Transverse colon (tissue), 4 donors: Measurements from ENCODE around the gene SCAPER. TPM values are rescaled to one million over a fixed set of nuclear protein-coding genes. Genes with fewer than 3 reads are reported as not detected.

ENCODE experiments used
- DNase-seq: peaks from one replicate; pipeline ENCODE4 v3.0.0-alpha.2; 2019
- H3K27ac ChIP-seq, 4 donors: fragments of 200-600 bp; sonication (generic); 2 replicates each; pipeline ENCODE4 v1.5.1; 2016 to 2018; ENCODE audit warnings: inconsistent platforms in 4 of 4
- H3K27me3 ChIP-seq: fragments of 200-600 bp; sonication (generic); 2 replicates; pipeline ENCODE4 v1.5.1; 2017; ENCODE audit warnings: inconsistent platforms
- H3K36me3 ChIP-seq, 4 donors: fragments of 200-600 bp; sonication (generic); 2 replicates each; pipeline ENCODE4 v1.5.1; 2017 to 2019; ENCODE audit warnings: inconsistent platforms in 4 of 4
- H3K4me1 ChIP-seq, 4 donors: fragments of 200-600 bp; sonication (generic); 2 replicates each; pipeline ENCODE4 v1.5.1; 2017 to 2020; ENCODE audit warnings: inconsistent platforms in 4 of 4
- H3K4me3 ChIP-seq, 4 donors: fragments of 200-600 bp; sonication (generic); 1 replicate in 1 of 4; 2 replicates in 3 of 4; pipeline versions ENCODE4 v1.5.1 to v1.6.1; 2017 to 2019; ENCODE audit warnings: inconsistent platforms in 4 of 4
- H3K9me3 ChIP-seq, 2 donors: fragments of 200-600 bp; sonication (generic); 2 replicates each; pipeline ENCODE4 v1.5.1; 2017 to 2019; ENCODE audit warnings: inconsistent platforms in 2 of 2
- CTCF ChIP-seq, 5 experiments: fragments of 200-600 bp in 3 of 5; fragments of 450-650 bp in 2 of 5; sonication (generic) in 3 of 5; IDR thresholded peaks; 1 replicate in 2 of 5; 2 replicates in 3 of 5; pipeline ENCODE4 v1.5.1; 2016 to 2017; ENCODE audit warnings: antibody characterized with exemption in 5 of 5, inconsistent platforms in 3 of 5, mild to moderate bottlenecking in 2 of 5, moderate library complexity in 1 of 5
- EP300 ChIP-seq: sonication (generic); formaldehyde crosslinking; IDR thresholded peaks from one replicate; pipeline ENCODE4 v1.6.1; 2017; ENCODE audit warnings: antibody characterized with exemption, low read depth
- POLR2A ChIP-seq: fragments of 450-650 bp; IDR thresholded peaks from one replicate; pipeline ENCODE4 v1.6.1; 2016; ENCODE audit warnings: antibody characterized with exemption, mild to moderate bottlenecking, moderate library complexity
- POLR2AphosphoS5 ChIP-seq, 3 donors: sonication (generic); formaldehyde crosslinking; IDR thresholded peaks; one replicate each; pipeline ENCODE4 v1.6.1; 2016; ENCODE audit warnings: antibody characterized with exemption in 3 of 3
- WGBS, 2 donors: methylation state at CpG; one replicate each; pipeline ENCODE4 v1.1.5; 2018; ENCODE audit warnings: low coverage in 1 of 2; 5-methylcytosine and 5-hydroxymethylcytosine counted together
- in situ Hi-C, 4 donors: fragments of 200-750 bp; cut with MboI; loops; one replicate each; pipeline versions ENCODE4 v1.15.0 to v1.15.1; 2017; ENCODE audit warnings: low sequenced_read_pairs in 3 of 4, low pct_ligation_motif_present in 1 of 4, low pct_unique_long_range_greater_than_20kb in 1 of 4
- intact Hi-C: fragments of 100-400 bp; cut with DNase I; formaldehyde crosslinking; loops from one replicate; pipeline ENCODE4 v1.15.1; 2023; ENCODE audit warnings: low total_unique reads
- total RNA-seq, 4 donors: library from RNA; depleted of rRNA; stranded (reverse); fragments of >200 nt; gene quantifications; one replicate each; pipeline ENCODE4 v1.1.0, GENCODE V29; 2016

The SCAPER gene
- total RNA-seq, 4 donors from 2014 or later, result 31.8 to 121 (median 48.7) TPM

- TF ChIP-seq POLR2AphosphoS5 (IDR thresholded peaks at IDR 0.05), result no peak
- no peak for TF ChIP-seq EP300
- no peak for TF ChIP-seq POLR2A
- no peak for TF ChIP-seq CTCF (IDR thresholded peaks at IDR 0.05)
- Histone ChIP-seq H3K27ac (no peak overlapping the region), H3K27me3 (no peaks in the 10 kb centered on the region), H3K36me3 (no peaks in the 10 kb centered on the region), H3K4me3 (no peak overlapping the region), H3K9me3 (no peaks in the 10 kb centered on the region), H3K4me1 (no peaks in the 10 kb centered on the region)
- in situ Hi-C loops, result no loop called here
- intact Hi-C loops, result no loop called here
- DNase-seq, result no peak
Observed at GRCh38 chr15:76756381-76756780, 148.8 kb downstream of the SCAPER start.

GRCh38 chr15:76753771-76754170, 151.4 kb downstream of the SCAPER start:
- no peaks in the 10 kb centered on the region for H3K4me1 ChIP-seq
- no peak for DNase-seq
- in situ Hi-C loops (no loop called here), intact Hi-C loops (no loop called here)
- no peaks in the 10 kb centered on the region for H3K36me3 ChIP-seq
- 90 to 97% methylated on average over 6 of the region's 6 CpGs for WGBS, 2 donors
- H3K27me3 ChIP-seq, result no peaks in the 10 kb centered on the region
- H3K27ac ChIP-seq, result no peak overlapping the region
- no peaks in the 10 kb centered on the region for H3K9me3 ChIP-seq
- no peak overlapping the region for H3K4me3 ChIP-seq
- TF ChIP-seq CTCF (IDR thresholded peaks at IDR 0.05) (no peak), EP300 (no peak), POLR2AphosphoS5 (IDR thresholded peaks at IDR 0.05) (no peak), POLR2A (no peak)

- H3K36me3 ChIP-seq, result no peaks in the 10 kb centered on the region
- no peak overlapping the region for H3K4me3 ChIP-seq
- H3K9me3 ChIP-seq, result no peaks in the 10 kb centered on the region
- intact Hi-C loops (no loop called here), in situ Hi-C loops (no loop called here)
- no peak overlapping the region for H3K27ac ChIP-seq
- H3K27me3 ChIP-seq, result no peaks in the 10 kb centered on the region
- DNase-seq, result no peak
- no peak for TF ChIP-seq POLR2AphosphoS5 (IDR thresholded peaks at IDR 0.05)
- WGBS, 2 donors, result 92 to 97% methylated on average over 1 of the region's 1 CpG
- no peaks in the 10 kb centered on the region for H3K4me1 ChIP-seq
Observed at GRCh38 chr15:76753131-76753530, 152.0 kb downstream of the SCAPER start.

- Histone ChIP-seq H3K27ac (no peak overlapping the region), H3K4me1 (no peaks in the 10 kb centered on the region), H3K9me3 (no peaks in the 10 kb centered on the region), H3K4me3 (no peak overlapping the region), H3K27me3 (no peaks in the 10 kb centered on the region), H3K36me3 (peaks cover 0 to 2% (median 0%) of the 10 kb centered on the region in 4 donors)
- TF ChIP-seq POLR2A (no peak), EP300 (no peak), POLR2AphosphoS5 (IDR thresholded peaks at IDR 0.05) (no peak), CTCF (IDR thresholded peaks at IDR 0.05) (no peak)
- intact Hi-C loops, result no loop called here
- in situ Hi-C loops, result no loop called here
- DNase-seq, result no peak
Observed at GRCh38 chr15:76752549-76752948, 152.6 kb downstream of the SCAPER start.

- Histone ChIP-seq H3K36me3 (peaks cover 0 to 13% (median 3%) of the 10 kb centered on the region in 4 donors), H3K27ac (no peak overlapping the region), H3K27me3 (no peaks in the 10 kb centered on the region), H3K4me1 (no peaks in the 10 kb centered on the region), H3K4me3 (no peak overlapping the region), H3K9me3 (no peaks in the 10 kb centered on the region)
- TF ChIP-seq POLR2A (no peak), POLR2AphosphoS5 (IDR thresholded peaks at IDR 0.05) (no peak), EP300 (no peak), CTCF (IDR thresholded peaks at IDR 0.05) (no peak)
- DNase-seq, result no peak
- in situ Hi-C loops (no loop called here), intact Hi-C loops (no loop called here)
- WGBS, 2 donors, result 97% methylated on average over 4 of the region's 4 CpGs
Observed at GRCh38 chr15:76737573-76737972, 167.6 kb downstream of the SCAPER start.
